Colonic mucosa (tissue), 4 donors: ENCODE measurements around the gene ITPKA. TPM values are rescaled to one million over a fixed set of nuclear protein-coding genes. Genes with fewer than 3 reads are reported as not detected.

Experiments
- DNase-seq: peaks from one replicate; pipeline ENCODE4 v3.0.0-alpha.2; 2020
- H3K27ac ChIP-seq: fragments of 200-600 bp; one replicate; pipeline ENCODE4 v1.8.0; 2021
- H3K27me3 ChIP-seq: fragments of 200-600 bp; one replicate; pipeline ENCODE4 v1.8.0; 2021
- H3K36me3 ChIP-seq: fragments of 200-600 bp; one replicate; pipeline ENCODE4 v1.8.0; 2021
- H3K4me1 ChIP-seq: fragments of 200-600 bp; one replicate; pipeline ENCODE4 v1.8.0; 2021; ENCODE audit warnings: mild to moderate bottlenecking
- H3K4me3 ChIP-seq: fragments of 200-600 bp; one replicate; pipeline ENCODE4 v1.8.0; 2021
- H3K9ac ChIP-seq, 2 donors: one replicate each; pipeline ENCODE4 v1.7.0; 2013; ENCODE audit warnings: control low read depth in 2 of 2, low read depth in 2 of 2, low read length in 2 of 2
- H3K9me3 ChIP-seq: fragments of 200-600 bp; one replicate; pipeline ENCODE4 v1.8.0; 2021
- intact Hi-C: fragments of 100-400 bp; cut with DNase I; formaldehyde crosslinking; loops from one replicate; pipeline ENCODE4 v1.14.1; 2022
- total RNA-seq, 2 donors: library from RNA; stranded (reverse); fragmentation: NEBNext Ultra II Directional in 1 of 2; extraction: Animal tissue kit (Norgen Biotek cat#: 25700) in 1 of 2; gene quantifications; one replicate each; pipeline ENCODE4 v1.2.1, GENCODE V29; 2021
- TF ChIP-seq, protein P1 (sequence below): fragments of 200-600 bp; IDR thresholded peaks from one replicate; pipeline ENCODE4 v1.8.0; 2022; ENCODE audit warnings: antibody characterized with exemption, mild to moderate bottlenecking
- donor health status: healthy.
- donor health status: DM: no; HTN: no; CAD: no.
- donor health status: DM: no; HTN: no; CAD: no.

ITPKA gene
- total RNA-seq, 2 donors from 2014 or later = 36.1 to 43.5 TPM

- H3K9me3 ChIP-seq = no peaks in the 10 kb centered on the region
- DNase-seq = peak; percentile 40
- H3K9ac ChIP-seq = peak overlapping the region; percentile 50 to 73
- TF ChIP-seq, protein P1, sequence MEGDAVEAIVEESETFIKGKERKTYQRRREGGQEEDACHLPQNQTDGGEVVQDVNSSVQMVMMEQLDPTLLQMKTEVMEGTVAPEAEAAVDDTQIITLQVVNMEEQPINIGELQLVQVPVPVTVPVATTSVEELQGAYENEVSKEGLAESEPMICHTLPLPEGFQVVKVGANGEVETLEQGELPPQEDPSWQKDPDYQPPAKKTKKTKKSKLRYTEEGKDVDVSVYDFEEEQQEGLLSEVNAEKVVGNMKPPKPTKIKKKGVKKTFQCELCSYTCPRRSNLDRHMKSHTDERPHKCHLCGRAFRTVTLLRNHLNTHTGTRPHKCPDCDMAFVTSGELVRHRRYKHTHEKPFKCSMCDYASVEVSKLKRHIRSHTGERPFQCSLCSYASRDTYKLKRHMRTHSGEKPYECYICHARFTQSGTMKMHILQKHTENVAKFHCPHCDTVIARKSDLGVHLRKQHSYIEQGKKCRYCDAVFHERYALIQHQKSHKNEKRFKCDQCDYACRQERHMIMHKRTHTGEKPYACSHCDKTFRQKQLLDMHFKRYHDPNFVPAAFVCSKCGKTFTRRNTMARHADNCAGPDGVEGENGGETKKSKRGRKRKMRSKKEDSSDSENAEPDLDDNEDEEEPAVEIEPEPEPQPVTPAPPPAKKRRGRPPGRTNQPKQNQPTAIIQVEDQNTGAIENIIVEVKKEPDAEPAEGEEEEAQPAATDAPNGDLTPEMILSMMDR = no peak
- H3K36me3 ChIP-seq = no peaks in the 10 kb centered on the region
- H3K27ac ChIP-seq = no peak overlapping the region
- peaks cover 12% of the 10 kb centered on the region for H3K4me1 ChIP-seq
- intact Hi-C loops = loop anchor here (5.0 kb wide), 1 partner anchor 41 kb away; no protein-coding TSS in a partner anchor
- H3K4me3 ChIP-seq = peak overlapping the region; percentile 40
- H3K27me3 ChIP-seq = peaks cover 23% of the 10 kb centered on the region
Observed at GRCh38 chr15:41512940-41513505, 19.3 kb downstream of the ITPKA start.

DNA sequence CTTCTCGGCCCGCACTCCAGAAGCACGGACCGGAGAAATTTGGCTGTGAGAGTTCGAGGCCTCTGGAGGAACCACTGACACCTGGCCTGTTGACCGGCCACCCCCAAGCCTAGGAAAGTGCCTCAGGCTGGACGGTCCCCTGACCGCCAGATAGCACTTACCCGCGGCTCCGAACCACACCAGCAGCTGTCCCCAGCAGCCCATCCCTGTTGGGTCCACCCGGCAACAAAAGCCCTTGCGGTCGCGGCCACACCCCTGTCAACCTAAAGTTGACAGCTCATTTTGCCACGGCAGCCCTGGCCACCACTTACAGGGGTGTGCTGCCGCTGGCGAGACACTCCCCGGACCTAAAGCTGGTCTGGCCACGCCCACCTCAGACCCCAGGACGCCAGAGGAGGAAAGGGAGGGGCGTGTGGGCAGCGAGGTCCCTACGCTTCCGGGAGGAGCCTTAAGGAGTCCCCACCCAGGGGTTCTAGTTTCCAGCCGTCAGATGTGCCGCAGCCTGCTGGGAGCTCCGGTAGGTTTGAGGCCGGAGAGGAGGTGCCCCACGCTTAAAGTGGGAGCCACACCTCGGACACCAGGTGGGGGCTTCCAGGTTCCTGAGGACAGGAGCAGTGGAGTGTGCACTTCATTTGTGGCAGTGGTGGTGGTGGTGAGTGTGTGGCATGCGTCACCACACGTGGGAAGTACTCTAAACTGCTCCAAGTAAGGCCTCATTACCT lies 20.0 kb downstream of the ITPKA start, which contains the start of gene LTK:
TSS of gene LTK (minus strand) at position 322 of the 722 bp plus-strand sequence. CDS start at position 204, 118 bp downstream.
- Histone ChIP-seq H3K9me3 (no peaks in the 10 kb centered on the region), H3K4me1 (peaks cover 12% of the 10 kb centered on the region), H3K27me3 (peaks cover 23% of the 10 kb centered on the region), H3K4me3 (peak within 1 kb of the TSS; percentile 40), H3K27ac (no peak within 1 kb of the TSS), H3K36me3 (no peaks in the 10 kb centered on the region), H3K9ac (peak within 1 kb of the TSS; percentile 50 to 73)
- intact Hi-C loops = loop anchor here (5.0 kb wide), 1 partner anchor 41 kb away; no protein-coding TSS in a partner anchor
- TF ChIP-seq, protein P1 = no peak
- DNase-seq = peak; percentile 42

DNA sequence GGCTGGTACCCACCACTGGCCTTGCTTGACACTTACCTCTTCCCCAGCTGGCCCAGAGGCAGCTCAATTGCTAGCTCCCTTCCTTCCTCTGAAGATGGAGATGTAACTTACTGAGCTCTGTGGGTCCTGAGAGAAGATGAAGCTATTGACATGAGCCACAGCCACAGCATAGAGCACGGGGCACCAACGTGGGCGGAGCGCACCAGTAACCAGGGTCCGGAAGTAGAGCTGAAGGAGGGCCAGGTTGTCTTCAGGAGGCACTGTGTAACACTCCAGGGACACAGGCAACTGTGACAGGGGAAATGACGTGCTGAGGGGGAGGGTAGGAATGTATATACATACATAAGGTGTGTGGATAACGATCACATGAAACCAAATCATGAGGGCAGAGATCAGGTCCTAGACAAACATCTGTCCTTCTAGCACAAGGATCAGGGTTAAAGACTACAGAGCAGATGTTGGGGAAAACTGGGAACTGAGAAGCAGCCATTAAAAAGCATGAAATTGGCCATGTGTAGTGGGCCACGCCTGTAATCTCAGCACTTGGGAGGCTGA lies 24.3 kb downstream of the ITPKA start:
- Histone ChIP-seq H3K4me1 (peaks cover 9% of the 10 kb centered on the region), H3K27ac (no peak overlapping the region), H3K9me3 (no peaks in the 10 kb centered on the region), H3K4me3 (no peak overlapping the region), H3K9ac (no peak overlapping the region), H3K27me3 (peaks cover 4% of the 10 kb centered on the region), H3K36me3 (no peaks in the 10 kb centered on the region)
- intact Hi-C loops = no loop called here
- TF ChIP-seq, protein P1 = no peak
- DNase-seq = no peak

DNA sequence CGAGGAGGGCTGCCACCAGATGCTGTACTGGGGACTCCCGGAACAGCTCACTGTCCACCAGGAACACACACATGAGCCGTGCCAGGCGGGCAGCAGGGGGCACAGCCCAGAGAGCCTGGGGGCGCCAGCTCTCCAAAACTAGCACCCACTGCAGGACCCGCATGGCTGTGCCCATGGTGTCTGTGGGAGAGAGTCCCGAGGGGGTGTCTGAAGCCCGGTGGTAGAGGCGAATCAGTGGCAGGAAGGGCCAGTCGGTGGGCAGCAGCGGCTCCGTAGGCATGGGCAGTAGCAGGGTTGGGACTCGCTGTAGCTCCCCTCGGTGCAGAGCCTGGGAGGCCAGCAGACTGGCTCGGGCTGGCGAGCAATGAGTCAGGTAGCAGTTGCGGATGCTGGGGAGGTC lies 27.0 kb downstream of the ITPKA start:
- no peaks in the 10 kb centered on the region for H3K36me3 ChIP-seq
- no peak for DNase-seq

GRCh38 chr15:41521614-41522013 lies 27.9 kb downstream of the ITPKA start:
- DNase-seq = no peak
- Histone ChIP-seq H3K27me3 (no peaks in the 10 kb centered on the region), H3K4me3 (no peak overlapping the region), H3K4me1 (no peaks in the 10 kb centered on the region), H3K36me3 (no peaks in the 10 kb centered on the region), H3K27ac (no peak overlapping the region), H3K9me3 (no peaks in the 10 kb centered on the region), H3K9ac (no peak overlapping the region)
- TF ChIP-seq, protein P1 = no peak
- intact Hi-C loops = no loop called here

More for the DNA sequence above, 27.0 kb downstream of the ITPKA start:
- intact Hi-C loops = no loop called here
- Histone ChIP-seq H3K4me1 (no peaks in the 10 kb centered on the region), H3K27me3 (no peaks in the 10 kb centered on the region), H3K27ac (no peak overlapping the region), H3K9me3 (no peaks in the 10 kb centered on the region), H3K9ac (no peak overlapping the region), H3K4me3 (no peak overlapping the region)
- TF ChIP-seq, protein P1 = no peak
